Spleen (tissue), 11 donors: ENCODE measurements around the gene AKR1B15. TPM values are rescaled to one million over a fixed set of nuclear protein-coding genes. Genes with fewer than 3 reads are reported as not detected.

Source experiments
- DNase-seq: peaks from one replicate; pipeline ENCODE4 v3.0.0-alpha.2; 2020
- H3K27ac ChIP-seq, 8 donors: fragments of 200-600 bp; sonication (generic) in 7 of 8; 1 replicate in 4 of 8; 2 replicates in 4 of 8; pipeline versions ENCODE4 v1.5.0 to v1.8.0; 2016 to 2021; ENCODE audit warnings: inconsistent platforms in 4 of 8, mild to moderate bottlenecking in 4 of 8, moderate library complexity in 1 of 8
- H3K27me3 ChIP-seq, 7 donors: fragments of 200-600 bp; sonication (generic) in 6 of 7; replicated peaks in 1 of 7; 1 replicate in 4 of 7; 2 replicates in 3 of 7; pipeline versions ENCODE4 v1.5.0 to v1.8.0; 2016 to 2021; ENCODE audit warnings: inconsistent platforms in 3 of 7, mild to moderate bottlenecking in 1 of 7
- H3K36me3 ChIP-seq, 6 donors: fragments of 200-600 bp; sonication (generic) in 5 of 6; 1 replicate in 4 of 6; 2 replicates in 2 of 6; pipeline versions ENCODE4 v1.5.0 to v1.8.0; 2016 to 2021; ENCODE audit warnings: inconsistent platforms in 2 of 6
- H3K4me1 ChIP-seq, 6 donors: fragments of 200-600 bp; sonication (generic) in 5 of 6; 1 replicate in 3 of 6; 2 replicates in 3 of 6; pipeline versions ENCODE4 v1.5.0 to v1.8.0; 2016 to 2021; ENCODE audit warnings: inconsistent platforms in 3 of 6
- H3K4me3 ChIP-seq, 8 donors: fragments of 200-600 bp; sonication (generic) in 7 of 8; 1 replicate in 4 of 8; 2 replicates in 4 of 8; pipeline versions ENCODE4 v1.5.0 to v1.8.0; 2016 to 2021; ENCODE audit warnings: inconsistent platforms in 4 of 8, mild to moderate bottlenecking in 4 of 8, moderate library complexity in 2 of 8
- H3K9me3 ChIP-seq, 8 donors: fragments of 200-600 bp; sonication (generic) in 7 of 8; 1 replicate in 4 of 8; 2 replicates in 4 of 8; pipeline versions ENCODE4 v1.5.0 to v1.8.0; 2016 to 2021; ENCODE audit warnings: inconsistent platforms in 4 of 8
- POLR2A ChIP-seq, 3 donors: fragments of 450-650 bp; IDR thresholded peaks; one replicate each; pipeline ENCODE4 v1.5.1; 2017; ENCODE audit warnings: antibody characterized with exemption in 3 of 3, mild to moderate bottlenecking in 1 of 3
- POLR2AphosphoS5 ChIP-seq, 3 donors: sonication (generic); formaldehyde crosslinking; IDR thresholded peaks; one replicate each; pipeline ENCODE4 v1.5.1; 2017; ENCODE audit warnings: antibody characterized with exemption in 3 of 3
- WGBS, 5 donors: extraction: QIAGEN DNeasy Blood & Tissue Kit in 3 of 5; methylation state at CpG; one replicate each; pipeline versions ENCODE4 v1.1.5 to v1.1.7; 2013 to 2018; 5-methylcytosine and 5-hydroxymethylcytosine counted together
- intact Hi-C: fragments of 100-400 bp; cut with DNase I; formaldehyde crosslinking; loops from one replicate; pipeline ENCODE4 v1.15.0; 2023; ENCODE audit warnings: low total_unique reads
- polyA plus RNA-seq, 3 donors: library from polyadenylated mRNA; stranded (reverse); fragments of 200-250 nt; gene quantifications; one replicate each; pipeline ENCODE4 v1.2.1, GENCODE V29; 2013
- total RNA-seq, 7 donors: library from RNA; depleted of rRNA in 3 of 7; stranded (reverse); fragments of >200 nt in 3 of 7; fragmentation: NEBNext Ultra II Directional in 4 of 7; extraction: Animal tissue kit (Norgen Biotek cat#: 25700) in 4 of 7; gene quantifications; one replicate each; pipeline versions ENCODE4 v1.1.0 to v1.2.1, GENCODE V29; 2016 to 2021
- TF ChIP-seq, protein P1 (sequence below), 11 experiments: fragments of 200-600 bp in 7 of 11; fragments of 450-650 bp in 4 of 11; sonication (generic) in 4 of 11; IDR thresholded peaks in 8 of 11; conservative IDR thresholded peaks in 3 of 11; 1 replicate in 7 of 11; 2 replicates in 4 of 11; pipeline versions ENCODE4 v1.4.0 to v1.8.0; 2016 to 2021; ENCODE audit warnings: antibody characterized with exemption in 11 of 11, inconsistent platforms in 4 of 11, mild to moderate bottlenecking in 1 of 11
- donor health status: healthy with polysubstance abuse.
- donor health status: DM: no; HTN: no; CAD: no; lungs with moderate emphysema.
- donor health status: DM: no; HTN: no; CAD: no.
- donor health status: Bipolar disorder and iron deficiency.
- donor health status: healthy.
- donor health status: DM: no; HTN: no; CAD: no.
- donor health status: DM: yes; HTN: yes; CAD: no.

AKR1B15 gene
- total and polyA plus RNA-seq, 10 donors: not detected

DNA sequence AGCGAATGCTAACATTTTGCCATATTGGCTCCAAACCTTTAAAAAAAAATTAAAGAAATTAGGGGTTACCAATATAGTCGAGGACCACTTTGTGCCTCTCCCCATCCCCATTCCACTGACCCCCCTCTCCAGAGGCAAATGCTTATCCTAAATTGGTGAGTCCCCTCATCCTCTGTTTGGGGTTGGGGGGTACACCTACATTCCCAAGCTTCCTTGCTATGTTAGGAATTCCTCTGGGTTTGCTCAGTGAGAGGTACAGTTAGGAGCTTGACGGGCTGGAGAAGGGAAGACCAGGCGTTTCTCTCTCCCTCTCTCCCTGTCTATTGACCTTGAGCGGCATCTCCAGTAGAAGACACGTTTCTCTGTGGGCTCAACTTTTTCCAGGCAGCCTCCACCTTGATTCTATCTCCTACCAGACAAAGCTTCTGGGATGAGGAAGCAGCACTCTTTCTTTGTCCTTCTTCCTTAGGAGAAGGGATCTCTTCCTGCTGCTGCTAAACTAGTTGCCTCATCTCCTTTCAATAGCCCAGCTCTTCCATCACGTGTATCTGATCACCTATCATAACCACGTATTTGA, 6.6 kb upstream of the AKR1B15 start:
- intact Hi-C loops: no loop called here
- H3K4me3 ChIP-seq: no peak overlapping the region
- H3K4me1 ChIP-seq: peaks cover 0 to 2% (median under 1%) of the 10 kb centered on the region in 6 donors
- no peak for TF ChIP-seq POLR2AphosphoS5 (IDR thresholded peaks at IDR 0.05)
- TF ChIP-seq POLR2A (IDR thresholded peaks at IDR 0.05): no peak
- TF ChIP-seq, protein P1, sequence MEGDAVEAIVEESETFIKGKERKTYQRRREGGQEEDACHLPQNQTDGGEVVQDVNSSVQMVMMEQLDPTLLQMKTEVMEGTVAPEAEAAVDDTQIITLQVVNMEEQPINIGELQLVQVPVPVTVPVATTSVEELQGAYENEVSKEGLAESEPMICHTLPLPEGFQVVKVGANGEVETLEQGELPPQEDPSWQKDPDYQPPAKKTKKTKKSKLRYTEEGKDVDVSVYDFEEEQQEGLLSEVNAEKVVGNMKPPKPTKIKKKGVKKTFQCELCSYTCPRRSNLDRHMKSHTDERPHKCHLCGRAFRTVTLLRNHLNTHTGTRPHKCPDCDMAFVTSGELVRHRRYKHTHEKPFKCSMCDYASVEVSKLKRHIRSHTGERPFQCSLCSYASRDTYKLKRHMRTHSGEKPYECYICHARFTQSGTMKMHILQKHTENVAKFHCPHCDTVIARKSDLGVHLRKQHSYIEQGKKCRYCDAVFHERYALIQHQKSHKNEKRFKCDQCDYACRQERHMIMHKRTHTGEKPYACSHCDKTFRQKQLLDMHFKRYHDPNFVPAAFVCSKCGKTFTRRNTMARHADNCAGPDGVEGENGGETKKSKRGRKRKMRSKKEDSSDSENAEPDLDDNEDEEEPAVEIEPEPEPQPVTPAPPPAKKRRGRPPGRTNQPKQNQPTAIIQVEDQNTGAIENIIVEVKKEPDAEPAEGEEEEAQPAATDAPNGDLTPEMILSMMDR (IDR thresholded peaks at IDR 0.05 in 8 of 11, conservative IDR thresholded peaks at IDR 0.05 in 3 of 11): no peak
- 69 to 79% (median 73%) methylated on average over 8 of the region's 8 CpGs for WGBS, 5 donors
- DNase-seq: no peak
- no peaks in the 10 kb centered on the region for H3K36me3 ChIP-seq
- H3K9me3 ChIP-seq: no peaks in the 10 kb centered on the region
- H3K27ac ChIP-seq: no peak overlapping the region
- H3K27me3 ChIP-seq: peaks cover 0 to 29% (median 0%) of the 10 kb centered on the region in 7 donors

DNA sequence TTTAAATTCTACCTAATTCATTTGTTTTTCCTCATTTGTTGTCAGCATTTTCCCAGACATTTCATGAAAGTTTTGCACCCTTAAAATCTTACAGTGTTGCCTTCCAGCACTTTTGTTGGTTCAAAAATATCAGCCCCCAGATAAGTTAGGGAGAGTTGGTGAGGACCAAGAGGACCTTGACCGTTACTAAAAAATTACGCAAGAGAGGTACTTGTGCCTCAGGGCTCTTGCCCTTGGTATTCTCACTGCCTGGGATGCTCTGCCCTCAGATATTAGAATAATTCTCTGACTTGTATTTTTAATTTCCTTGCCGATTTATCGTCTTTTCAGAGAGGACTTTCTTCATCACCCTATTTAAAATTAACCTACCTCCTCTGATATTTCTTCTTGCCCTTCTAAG, 3.5 kb upstream of the AKR1B15 start:
- H3K27ac ChIP-seq: no peak overlapping the region

GRCh38 chr7:134545918-134546317, 3.0 kb upstream of the AKR1B15 start:
- Histone ChIP-seq H3K4me3 (no peak overlapping the region), H3K4me1 (peaks cover 0 to 7% (median 6%) of the 10 kb centered on the region in 6 donors), H3K36me3 (no peaks in the 10 kb centered on the region), H3K27me3 (peaks cover 0 to 19% (median 0%) of the 10 kb centered on the region in 7 donors), H3K9me3 (no peaks in the 10 kb centered on the region), H3K27ac (no peak overlapping the region)
- TF ChIP-seq POLR2A (IDR thresholded peaks at IDR 0.05): no peak
- TF ChIP-seq, protein P1 (IDR thresholded peaks at IDR 0.05 in 8 of 11, conservative IDR thresholded peaks at IDR 0.05 in 3 of 11): no peak
- TF ChIP-seq POLR2AphosphoS5 (IDR thresholded peaks at IDR 0.05): no peak
- intact Hi-C loops: loop anchor here (5.0 kb wide), 1 partner anchor 114 kb away; no protein-coding TSS in a partner anchor
- 88 to 92% (median 90%) methylated on average over 3 of the region's 3 CpGs for whole genome bisulfite sequencing, 5 donors
- no peak for DNase-seq

More for the DNA sequence above, 3.5 kb upstream of the AKR1B15 start:
- intact Hi-C loops: loop anchor here (5.0 kb wide), 1 partner anchor 113 kb away; no protein-coding TSS in a partner anchor
- H3K27me3 ChIP-seq: peaks cover 0 to 19% (median 0%) of the 10 kb centered on the region in 7 donors
- no peaks in the 10 kb centered on the region for H3K36me3 ChIP-seq
- DNase-seq: no peak
- TF ChIP-seq POLR2A (IDR thresholded peaks at IDR 0.05) (no peak), POLR2AphosphoS5 (IDR thresholded peaks at IDR 0.05) (no peak)
- TF ChIP-seq, protein P1 (IDR thresholded peaks at IDR 0.05 in 8 of 11, conservative IDR thresholded peaks at IDR 0.05 in 3 of 11): no peak
- peaks cover 0 to 7% (median 6%) of the 10 kb centered on the region in 6 donors for H3K4me1 ChIP-seq
- H3K9me3 ChIP-seq: no peaks in the 10 kb centered on the region
- 85 to 95% (median 87%) methylated on average over 4 of the region's 4 CpGs for WGBS, 5 donors
- no peak overlapping the region for H3K4me3 ChIP-seq

GRCh38 chr7:134546955-134547354, 2.0 kb upstream of the AKR1B15 start:
- Histone ChIP-seq H3K27ac (no peak overlapping the region), H3K4me1 (peaks cover 0 to 7% (median 6%) of the 10 kb centered on the region in 6 donors), H3K36me3 (no peaks in the 10 kb centered on the region), H3K4me3 (no peak overlapping the region), H3K9me3 (no peaks in the 10 kb centered on the region), H3K27me3 (peaks cover 0 to 19% (median 0%) of the 10 kb centered on the region in 7 donors)
- 0 to 3% (median 0%) methylated on average over 1 of the region's 1 CpG for WGBS, 5 donors
- DNase-seq: no peak
- intact Hi-C loops: loop anchor here (5.0 kb wide), 1 partner anchor 115 kb away; no protein-coding TSS in a partner anchor
- TF ChIP-seq POLR2AphosphoS5 (IDR thresholded peaks at IDR 0.05): no peak
- TF ChIP-seq POLR2A (IDR thresholded peaks at IDR 0.05): no peak
- TF ChIP-seq, protein P1 (IDR thresholded peaks at IDR 0.05 in 8 of 11, conservative IDR thresholded peaks at IDR 0.05 in 3 of 11): no peak
